HG02885 (cell line): ENCODE results near the gene SPANXN2.
"Not testable (repeated sequence)": the region's sequence is repeated elsewhere in the genome, so short reads cannot be mapped to it uniquely, and the experiment has no call there.

Source experiments
- ATAC-seq: cut with Tn5 transposase; IDR thresholded peaks from one replicate; pipeline ENCODE4 v1.9.1; 2021; ENCODE audit warnings: mild to moderate bottlenecking; ENCODE audit not compliant: unreplicated experiment, poor library complexity

SPANXN2 gene, protein sequence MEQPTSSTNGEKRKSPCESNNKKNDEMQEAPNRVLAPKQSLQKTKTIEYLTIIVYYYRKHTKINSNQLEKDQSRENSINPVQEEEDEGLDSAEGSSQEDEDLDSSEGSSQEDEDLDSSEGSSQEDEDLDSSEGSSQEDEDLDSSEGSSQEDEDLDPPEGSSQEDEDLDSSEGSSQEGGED

DNA sequence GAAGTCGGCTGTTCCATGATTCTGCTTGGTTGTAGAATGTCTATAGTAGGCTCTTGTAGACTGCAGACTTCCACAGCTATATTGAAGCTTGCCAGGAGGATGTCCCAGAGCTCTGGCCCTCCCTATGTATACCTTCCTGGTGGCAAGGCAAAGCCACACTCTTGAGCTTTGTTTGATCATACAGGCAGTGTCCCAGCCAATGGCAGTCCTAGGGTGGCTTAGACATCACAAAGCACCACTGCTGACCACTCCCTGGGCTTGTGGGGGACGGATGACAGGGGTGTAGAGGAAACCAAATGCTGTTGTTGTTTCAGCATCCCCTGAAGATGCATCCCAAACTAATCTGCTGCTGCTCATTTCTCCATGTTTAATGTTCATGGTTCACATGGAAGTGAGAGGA, at the start of gene SPANXN2:
Gene SPANXN2, minus strand, starts transcription at position 101 of the 400 bp plus-strand sequence. Its CDS starts 84 bp downstream, at position 17.
- not testable (repeated sequence) for ATAC-seq

DNA sequence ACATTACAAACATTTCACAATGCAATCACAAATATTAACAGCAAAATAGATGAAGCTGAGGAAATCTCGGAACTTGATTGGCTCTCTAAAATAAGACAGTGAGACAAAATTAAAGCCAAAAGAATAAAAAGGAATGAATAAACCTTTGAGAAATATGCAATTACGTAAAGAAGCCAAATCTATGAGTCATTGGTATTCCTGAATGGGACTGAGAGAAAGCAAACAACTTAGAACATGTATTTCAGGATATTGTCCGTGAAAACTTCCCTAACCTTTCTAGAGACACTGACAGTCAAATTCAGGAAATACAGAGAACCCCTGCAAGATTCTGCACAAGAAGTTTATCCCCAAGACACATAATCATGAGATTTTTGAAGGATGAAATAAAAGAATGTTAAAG, 48.4 kb upstream of the SPANXN2 start:
- ATAC-seq = no peak

DNA sequence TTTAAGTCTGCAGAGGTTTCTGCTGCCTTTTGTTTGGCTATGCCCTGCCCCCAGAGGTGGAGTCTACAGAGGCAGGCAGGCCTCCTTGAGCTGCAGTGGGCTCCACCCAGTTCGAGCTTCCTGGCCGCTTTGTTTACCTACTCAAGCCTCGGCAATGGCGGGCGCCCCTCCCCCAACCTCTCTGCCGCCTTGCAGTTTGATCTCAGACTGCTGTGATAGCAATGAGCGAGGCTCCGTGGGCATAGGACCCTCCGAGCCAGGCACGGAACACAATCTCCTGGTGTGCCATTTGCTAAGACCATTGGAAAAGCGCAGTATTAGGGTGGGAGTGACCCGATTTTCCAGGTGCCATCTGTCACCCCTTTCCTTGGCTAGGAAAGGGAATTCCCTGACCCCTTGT, 47.2 kb upstream of the SPANXN2 start:
- ATAC-seq = not testable (repeated sequence)

DNA sequence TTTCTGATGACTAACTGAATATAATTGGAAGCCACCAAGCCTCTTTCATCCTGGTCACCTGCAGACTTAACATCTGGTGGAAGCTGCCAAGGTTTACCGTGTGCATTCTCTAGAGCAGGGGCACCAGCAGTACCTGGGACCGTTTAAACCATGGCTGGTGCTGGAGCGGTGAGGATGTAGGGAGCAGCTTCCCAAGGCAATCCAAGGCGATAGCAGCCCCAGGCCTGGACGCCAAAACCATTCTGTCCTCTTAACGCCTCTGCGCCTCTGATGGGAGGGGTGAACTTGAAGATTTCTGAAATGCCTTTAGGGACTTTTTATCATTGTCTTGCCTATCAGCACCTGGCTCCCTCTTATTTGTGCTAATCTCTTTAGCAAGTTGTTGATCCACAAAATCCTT, 37.3 kb upstream of the SPANXN2 start:
- no peak for ATAC-seq

DNA sequence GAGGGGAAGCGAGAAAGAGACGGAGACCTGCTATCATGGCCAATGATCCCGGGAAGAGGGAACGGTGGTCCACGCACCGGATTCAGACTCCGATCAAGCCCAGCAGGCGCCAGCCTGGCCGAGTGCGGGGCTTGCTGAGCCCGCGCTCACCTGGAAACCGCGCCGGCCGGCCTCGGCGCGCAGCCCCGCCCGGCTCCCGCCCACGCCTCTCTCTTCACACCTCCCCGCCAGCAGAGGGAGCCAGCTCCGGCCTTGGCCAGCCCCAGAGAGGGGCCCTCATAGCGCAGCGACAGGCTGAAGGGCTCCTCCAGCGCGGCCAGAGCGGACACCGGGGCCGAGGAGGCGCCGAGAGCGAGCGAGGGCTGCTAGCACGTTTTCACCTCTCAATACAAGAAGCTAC, 36.8 kb upstream of the SPANXN2 start:
- no peak for ATAC-seq

DNA sequence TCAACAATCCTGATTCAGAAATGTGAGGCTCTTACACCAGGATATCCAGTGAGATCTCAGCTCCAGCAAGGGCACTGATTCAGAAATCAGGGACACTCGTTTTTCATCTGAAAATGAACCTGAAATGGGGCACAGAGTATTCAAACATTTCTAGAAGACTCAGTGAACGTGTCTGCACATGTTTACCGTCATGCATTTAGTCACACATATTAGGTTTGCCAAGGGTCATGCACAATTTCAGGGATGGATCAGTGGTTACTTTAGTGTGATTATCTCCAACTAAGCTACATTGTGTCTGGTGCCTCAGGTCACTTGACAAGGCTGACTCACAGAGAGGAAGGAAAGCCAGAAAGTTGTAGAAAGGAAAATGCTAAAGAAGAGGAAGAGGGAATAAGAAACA, 33.6 kb upstream of the SPANXN2 start:
- no peak for ATAC-seq

DNA sequence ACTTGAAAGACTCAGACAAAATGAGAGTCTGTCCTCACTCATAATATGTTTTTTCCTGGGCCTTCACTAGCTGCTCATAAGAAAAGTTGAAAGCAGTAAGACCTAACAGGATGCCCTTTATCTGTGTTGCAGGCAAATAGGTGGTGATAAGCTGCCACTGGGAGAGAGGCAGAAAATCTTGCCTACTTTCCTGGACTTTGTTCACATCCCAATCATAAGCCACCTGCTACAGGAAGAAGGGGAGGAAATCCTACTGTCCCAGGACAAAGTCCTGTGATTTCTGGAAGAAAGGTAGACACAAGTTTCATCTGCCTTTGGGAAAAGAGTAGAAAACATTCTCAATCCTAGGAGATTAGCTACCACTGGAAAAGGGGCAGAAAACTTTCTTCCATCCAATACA, 13.3 kb upstream of the SPANXN2 start:
- ATAC-seq = no peak

DNA sequence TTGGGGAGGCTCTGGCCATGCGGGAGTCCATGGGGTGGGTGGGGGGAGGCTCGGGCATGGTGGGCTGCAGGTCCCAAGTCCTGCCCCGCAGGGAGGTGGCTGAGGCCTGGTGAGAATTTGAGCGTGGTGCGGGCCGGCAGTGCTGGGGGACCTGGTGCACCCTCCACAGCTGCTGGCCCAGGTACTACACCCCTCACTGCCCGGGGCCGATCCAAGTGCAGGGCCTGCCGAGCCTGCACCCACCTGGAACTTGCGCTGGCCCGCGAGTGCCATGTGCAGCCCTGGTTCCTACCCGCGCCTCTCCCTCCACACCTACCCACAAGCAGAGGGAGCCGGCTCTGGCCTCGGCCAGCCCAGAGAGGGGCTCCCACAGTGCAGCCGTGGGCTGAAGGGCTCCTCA, 5.7 kb upstream of the SPANXN2 start:
- no peak for ATAC-seq

DNA sequence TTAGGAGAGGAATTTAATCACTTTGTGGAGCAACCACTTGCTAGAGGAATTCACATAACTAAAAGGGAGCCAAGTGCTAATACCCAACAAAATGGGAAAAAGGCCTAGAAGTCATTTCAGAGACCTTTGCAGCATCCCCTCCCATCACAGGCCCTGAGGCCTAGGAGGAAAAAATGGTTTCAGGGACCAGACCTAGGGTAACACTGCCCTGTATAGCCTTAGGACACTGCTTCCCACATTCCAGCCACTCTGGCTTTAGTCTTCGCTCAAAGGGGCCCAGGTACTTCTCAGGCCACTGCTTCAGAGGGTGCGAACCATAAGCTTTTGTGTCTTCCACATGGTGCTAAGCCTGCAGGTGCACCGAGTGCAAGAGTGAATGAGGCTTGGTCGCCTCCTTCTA, 19.1 kb downstream of the SPANXN2 start:
- no peak for ATAC-seq

DNA sequence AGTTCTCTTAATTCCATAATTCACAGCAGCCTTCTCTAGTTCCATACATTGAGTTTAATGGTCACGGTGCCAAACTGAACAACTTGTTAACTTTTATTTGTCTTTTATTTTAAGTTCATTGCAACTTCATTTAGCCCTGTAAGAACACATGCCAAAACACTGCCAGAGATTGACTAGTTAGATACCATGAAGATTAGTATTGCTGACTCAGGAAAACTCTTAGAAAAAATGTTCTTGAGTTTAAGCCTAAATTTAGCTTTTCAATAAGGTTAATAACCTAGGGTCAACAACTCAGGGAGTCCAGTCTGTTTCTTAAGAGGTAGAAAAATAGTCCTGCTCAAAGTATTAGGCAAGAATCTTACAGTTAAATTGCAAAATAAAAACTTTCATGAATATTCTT, 25.7 kb downstream of the SPANXN2 start:
- ATAC-seq = no peak

DNA sequence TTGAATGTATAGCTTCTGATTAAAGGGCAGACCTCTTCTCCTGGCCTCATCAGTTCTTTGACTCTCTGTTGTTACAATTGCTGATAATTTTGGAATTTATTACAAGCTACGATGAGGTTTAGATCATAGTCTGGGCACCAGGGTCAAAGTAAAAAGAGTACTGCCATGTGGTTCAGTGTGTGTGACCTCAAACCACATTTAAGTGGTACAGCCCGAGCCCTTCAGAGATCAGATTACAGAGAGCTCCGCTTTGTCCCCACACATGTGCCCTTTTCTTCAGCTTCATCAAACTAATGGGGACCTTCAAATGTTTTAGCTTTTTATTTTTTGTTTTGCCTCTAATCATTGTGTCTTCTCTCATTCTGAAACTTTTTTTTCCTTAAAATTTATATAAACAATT, 37.1 kb downstream of the SPANXN2 start:
- ATAC-seq = no peak

DNA sequence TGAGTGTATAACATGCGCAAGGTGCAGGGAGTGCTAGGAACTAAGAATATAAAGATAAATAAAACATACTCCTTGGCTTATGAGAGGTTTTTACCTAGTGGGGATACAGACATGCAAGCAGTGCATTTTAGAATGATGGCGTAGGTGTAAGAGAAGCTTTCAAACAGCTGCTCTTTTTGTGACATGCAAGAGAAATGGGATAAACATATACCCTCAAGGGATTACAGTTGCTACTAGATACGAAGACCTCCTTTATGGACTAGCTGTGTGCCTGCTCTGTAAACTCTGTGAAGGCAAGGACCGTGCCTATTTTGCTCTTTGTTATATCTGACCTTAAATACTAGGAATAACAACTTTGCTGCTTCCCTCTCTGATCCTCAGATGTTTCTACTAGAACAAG, 45.6 kb downstream of the SPANXN2 start:
- ATAC-seq = no peak

DNA sequence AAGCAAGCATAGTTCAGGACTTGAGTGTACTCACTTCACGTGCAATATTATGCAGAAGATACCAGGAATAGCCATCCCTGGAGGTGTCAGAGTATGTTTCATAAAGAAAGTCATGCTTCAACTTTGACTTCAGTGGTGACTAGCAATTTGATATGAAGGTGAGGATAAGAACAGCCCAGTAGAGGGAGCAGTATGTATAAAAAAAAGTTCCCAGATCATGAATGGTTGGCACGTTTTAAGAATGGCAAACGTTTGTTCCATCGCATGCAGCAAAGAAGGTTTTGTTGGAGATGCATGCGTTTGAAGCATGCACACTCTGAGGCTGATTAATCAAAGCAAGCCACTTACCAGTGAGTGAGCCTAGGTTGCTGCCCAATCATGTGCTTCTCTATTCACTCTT, 51.2 kb downstream of the SPANXN2 start:
- ATAC-seq = no peak

DNA sequence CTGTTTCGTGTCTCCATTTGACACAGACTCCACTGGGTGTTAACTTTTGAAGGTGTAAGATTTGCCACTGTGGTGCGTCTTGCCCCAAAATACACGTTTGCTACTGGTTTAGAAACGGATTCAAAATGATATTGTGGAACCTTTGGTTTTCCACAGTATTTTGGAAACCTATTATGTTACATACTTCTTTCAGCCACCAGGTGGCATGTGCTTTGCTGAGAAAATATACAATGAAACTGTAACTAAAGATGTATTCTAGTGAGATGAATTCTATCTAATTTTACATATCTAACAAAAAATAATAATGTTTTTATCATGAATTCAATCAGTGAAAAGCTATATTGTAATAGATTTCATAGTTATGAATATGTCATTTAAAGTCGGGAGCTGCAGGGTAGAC, 56.2 kb downstream of the SPANXN2 start:
- ATAC-seq = peak; percentile 77

DNA sequence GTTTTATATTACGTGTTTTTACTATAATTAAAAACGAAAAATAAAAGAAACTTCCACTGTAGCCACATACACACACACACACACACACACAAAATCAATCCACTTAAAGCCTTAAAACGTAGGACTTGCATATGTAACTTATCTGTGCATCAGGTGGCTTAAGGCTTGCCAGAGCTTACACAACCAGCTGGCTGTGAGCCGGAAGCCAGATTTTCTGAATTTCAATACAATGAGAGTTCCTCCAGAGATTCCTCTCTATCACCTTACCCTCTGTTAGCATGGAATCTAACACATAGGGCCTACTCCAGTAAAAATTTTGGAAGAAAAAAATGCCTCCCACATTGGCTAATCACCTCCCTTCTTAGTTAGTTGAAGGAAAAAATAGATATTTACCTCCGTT, 56.8 kb downstream of the SPANXN2 start:
- no peak for ATAC-seq
